Fibroblast of upper back skin (primary cell): ENCODE measurements around the gene NBEA.

Experiments
- DNase-seq: peaks from one replicate; pipeline ENCODE4 v3.0.0-alpha.2; 2013

Gene NBEA

DNA sequence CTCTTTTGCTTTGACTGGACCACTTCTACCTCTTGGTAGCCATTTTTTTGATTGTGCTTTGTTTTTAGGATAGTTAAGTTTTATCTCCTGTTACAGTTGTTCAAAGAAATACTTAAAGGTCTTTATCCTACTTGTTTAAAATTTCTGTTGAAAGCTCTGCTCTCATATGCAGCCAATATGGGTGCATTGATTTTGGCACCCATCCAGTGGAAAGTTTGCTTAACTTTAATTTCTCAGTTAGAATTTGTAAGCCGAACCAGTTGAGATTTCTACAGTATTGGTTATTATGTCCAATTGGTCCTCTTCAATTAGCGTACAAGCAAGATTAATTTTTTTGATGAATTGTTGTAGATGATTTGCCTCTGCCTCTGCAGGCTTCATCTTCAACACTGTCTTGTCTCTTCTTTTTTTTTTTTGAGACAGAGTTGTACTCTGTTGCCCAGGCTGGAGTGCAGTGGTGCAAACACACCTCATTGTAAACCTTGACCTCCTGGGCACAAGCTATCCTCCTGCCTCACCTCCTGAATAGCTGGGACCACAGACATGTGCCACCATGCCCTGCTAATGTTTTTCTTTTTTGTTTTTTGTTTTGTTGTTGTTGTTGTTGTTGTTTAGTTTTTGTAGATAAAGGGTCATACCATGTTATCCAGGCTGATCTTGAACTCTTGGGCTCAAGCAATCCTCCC, 469.1 kb downstream of the NBEA start:
- no peak for DNase-seq

DNA sequence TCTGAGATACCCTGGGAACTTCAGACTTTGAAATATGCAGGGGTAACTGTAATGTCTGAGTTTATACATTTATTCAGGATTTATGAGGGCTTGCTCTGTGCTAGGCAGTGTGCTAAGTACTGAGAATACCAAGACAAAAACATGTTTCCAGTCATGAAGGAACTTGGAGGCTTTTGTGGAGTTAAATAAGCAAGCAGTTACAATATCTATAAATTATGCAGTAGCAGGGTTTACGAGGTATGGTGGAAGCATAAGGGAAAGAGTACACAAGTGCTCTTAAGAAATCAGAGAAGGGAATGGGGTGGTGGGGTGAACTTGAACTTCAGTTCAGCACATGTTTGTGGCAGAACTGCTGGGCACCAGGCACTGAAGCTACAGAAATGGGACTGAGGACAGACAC, 506.4 kb downstream of the NBEA start:
- no peak for DNase-seq

DNA sequence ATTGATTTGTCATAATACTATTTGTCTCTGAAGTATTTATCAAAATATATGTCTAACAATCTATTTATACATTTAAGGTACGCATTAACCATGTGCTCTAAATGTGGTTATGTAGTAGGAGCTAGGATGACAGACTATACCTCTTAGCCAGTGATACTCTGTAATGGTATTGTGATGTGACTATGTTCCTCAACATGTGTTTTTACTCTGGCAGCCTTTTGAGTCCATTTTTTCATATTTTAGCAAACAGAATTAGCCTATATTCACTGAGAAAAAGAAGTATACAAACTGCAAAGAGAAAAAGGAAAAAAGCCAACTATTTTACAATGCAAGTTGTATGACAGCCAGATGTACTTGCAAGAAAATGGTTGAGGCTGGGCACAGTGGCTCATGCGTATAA, 507.8 kb downstream of the NBEA start:
- DNase-seq, result no peak

DNA sequence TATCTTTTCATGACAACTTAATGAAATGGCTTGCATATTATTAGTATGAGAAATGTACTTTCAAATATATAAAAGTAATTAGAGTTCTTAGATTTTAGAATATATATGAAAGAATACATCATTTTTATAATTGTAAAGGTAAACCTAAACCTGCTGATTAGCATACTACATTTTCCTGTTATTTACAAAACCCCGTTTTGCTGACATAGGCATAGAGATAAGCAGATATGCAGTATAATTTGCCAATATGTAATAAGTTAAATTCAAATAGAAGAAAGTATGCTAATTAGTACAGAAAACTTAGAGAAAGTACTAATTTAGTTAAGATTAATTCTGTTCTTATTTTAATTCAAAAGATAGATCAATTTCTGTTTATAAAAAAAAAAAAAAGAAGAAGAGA, 513.0 kb downstream of the NBEA start:
- no peak for DNase-seq

DNA sequence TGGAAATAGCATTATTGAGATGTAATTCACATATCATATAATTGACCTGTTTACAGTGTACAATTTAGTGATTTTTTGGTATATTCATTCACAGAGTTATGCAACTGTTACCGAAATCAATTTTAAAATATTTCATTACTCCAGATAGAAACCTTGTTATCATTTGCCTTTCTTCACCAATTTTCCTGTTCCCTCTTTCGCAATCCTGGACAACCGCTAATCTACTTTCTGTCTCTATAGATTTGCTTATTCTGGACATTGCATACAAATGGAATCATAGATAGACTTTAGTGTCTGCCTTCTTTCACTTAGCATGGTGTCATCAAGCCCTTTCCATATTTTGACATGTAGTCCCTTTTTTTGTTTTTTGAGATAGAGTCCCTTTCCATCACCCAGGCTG, 515.2 kb downstream of the NBEA start:
- no peak for DNase-seq

DNA sequence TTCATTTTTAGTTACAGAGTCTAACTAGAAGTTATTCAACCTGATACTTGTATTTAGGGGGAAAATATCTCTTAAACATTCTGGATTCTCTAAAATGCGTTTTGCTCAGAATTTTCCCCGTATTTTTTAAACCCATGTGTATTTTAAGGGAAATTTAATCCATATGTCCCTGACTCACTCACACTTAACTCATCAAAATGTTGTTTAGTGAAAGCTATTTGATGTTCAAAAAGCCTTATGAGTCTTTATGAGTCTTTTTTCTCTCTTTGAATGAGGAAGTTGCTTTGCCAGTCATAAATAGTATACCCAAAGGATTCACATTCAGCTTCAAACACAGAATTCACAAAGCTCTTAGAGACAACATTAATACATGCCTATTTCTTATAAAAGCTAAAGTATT, 518.0 kb downstream of the NBEA start:
- peak; percentile 38 for DNase-seq

DNA sequence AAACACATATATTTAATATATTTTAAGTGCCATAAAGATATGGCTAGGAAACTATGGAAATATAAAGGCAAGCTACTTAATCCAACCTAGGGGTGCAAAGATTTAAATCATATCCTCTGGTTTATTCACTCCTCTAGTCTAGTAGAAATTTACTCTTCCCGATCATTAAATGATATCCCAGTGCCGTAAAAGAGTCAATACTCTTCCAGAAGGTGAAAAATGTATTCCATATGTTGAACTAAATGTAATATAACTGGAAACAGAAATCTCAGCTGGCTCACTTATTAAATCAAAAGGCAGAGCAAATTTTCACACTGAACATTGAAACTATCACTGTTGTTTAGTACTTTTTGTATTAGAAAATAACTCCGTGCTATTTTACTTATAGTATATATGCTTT, 523.3 kb downstream of the NBEA start:
- DNase-seq, result no peak

DNA sequence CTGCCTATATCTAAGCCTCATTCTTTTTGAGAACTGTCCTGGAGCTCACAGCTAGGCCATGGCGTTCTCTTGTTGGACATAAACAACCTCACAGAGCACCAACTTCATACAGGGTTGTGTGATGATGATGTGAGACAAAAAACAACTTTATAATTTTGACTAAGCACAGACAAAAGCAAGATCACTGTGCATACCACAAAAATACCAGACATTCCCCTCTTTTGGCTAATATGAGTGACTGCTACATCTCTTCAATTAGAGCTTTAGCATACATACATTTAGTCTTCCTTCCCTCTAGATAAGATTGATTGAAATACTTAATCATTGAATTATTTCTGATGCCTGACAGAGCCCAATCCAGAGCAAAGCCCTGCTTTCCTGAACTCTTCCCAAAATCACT, 526.1 kb downstream of the NBEA start:
- DNase-seq, result peak; percentile 67

DNA sequence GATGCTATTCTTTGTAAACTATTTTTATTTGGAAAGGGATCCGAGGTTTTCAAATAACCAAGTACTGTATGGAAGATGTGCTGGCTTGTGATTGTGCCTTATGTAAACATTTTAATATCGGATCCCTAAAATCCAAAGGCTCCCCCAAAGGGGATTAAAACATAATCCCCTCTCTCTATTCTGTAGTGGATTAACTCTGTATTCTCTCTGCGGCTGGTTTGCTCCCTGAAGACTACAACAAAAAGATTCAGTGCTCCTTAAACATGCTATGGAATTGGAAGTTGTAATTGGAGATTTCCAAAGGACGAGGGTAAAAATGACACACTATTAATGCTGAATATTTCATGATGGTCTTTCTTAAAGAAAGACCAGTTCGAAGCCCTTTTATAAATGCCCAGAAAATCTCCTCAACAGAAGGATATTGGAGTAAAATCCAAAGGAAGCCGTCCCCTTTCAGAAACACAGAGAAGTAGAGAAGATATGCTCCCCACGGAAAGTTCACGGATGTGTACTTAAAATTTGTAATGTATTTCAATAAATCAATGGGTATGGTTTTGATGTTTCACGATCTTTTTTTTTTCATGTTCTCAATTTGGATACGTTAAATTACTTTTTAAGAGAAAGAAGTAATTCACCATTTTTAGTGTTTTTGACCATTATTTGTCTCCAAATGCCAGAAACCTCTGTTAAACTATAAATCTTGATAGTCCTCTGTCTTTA, 527.9 kb downstream of the NBEA start:
- no peak for DNase-seq

DNA sequence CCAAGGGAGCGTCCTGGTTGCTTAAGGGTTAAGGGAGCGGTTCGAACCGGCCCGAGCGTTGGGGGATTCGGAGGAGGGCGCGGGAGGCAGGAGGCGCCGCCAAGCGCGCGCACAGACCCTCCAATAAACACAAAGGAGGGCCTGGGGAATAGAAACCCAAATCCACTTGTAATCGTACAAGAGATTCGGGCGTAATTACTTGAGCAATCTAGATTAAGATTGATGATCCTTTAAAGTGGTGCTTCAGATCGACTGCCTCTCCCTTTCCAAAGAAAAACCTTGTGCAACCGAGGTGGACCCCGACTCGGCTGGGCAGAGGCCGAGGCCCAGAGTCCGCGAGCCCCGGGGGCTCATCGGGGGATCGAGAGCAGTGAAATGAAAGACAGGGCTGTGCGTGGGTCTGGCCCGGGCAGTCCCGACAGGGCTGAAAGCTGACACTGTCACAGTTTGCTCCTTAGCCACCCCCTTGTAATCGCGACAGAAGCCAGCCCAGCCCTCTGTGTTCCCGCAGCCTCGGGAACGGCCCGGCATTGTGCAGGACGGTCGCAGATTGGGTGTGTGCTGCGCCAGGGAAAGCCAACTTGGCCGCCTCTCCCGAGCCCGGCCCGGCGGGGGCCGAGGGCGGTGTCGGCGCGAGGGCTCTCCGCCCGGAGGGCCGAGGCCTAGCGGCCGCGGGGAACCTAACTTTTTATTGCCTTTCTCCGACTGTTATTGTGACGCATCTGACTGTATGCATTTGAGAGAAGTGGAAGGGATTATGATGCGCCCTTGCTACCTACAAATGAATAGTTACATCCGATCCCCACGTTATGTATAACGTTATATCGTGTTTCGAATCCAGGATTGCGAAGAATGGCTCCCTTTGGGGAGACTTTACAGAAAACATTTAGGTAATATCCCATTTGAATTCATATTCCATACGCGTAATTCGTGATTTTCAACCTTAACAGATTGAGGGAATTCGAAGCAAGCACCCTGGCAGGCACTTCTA, 528.9 kb downstream of the NBEA start:
- DNase-seq, result peak; percentile 37

DNA sequence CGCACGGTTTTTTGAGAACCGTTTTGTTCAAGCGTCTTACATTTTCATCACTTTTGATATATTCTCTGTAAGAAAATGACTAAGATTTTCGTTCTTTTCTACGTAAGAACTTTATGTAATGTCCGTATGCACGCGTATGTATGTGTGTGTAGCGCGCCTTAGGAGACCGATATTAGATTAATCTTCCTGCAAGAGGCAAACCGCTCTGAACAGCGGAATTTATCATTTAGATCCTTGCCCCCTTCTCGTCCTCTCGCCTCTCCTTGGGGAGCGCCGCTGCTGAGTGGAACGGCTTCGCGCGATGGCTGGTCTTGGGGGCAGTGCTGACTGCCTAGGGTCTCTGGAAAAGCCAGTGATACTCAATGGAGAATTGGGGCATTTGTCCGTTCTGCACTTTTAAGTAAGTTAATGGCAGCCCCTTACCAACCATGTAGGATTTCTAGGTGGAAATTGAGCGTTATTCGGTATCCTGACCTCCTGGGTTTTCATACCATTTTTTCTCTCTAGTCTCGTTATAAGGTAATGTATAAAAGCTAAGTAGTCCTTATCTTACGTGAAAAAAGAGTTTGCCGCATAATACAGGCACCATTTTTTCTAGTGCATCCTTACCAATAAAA, 529.7 kb downstream of the NBEA start:
- DNase-seq, result no peak

DNA sequence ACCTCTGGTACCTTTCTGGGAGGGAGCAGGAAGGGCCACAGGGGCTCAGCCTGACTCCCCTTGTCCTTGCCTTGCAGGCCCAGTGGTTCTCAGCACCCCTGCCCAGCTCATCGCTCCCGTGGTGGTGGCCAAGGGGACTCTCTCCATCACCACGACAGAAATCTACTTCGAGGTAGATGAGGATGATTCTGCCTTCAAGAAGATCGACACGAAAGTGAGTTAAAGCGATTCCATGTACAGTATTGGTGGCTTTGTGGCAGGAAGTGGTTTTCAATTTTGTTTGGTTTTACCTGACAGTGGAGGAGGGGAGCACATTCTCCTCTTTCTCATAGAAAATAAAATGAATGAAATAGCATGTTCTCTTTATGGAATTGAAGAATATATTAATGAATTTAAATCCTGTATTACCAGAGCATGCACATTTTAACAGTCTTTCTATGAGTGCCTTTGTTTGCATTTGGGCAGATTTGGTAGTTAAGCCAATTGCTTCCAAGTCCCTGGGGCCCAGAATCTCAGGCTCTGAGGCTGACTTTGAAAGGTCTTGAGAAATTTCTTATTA, 530.3 kb downstream of the NBEA start:
- no peak for DNase-seq

DNA sequence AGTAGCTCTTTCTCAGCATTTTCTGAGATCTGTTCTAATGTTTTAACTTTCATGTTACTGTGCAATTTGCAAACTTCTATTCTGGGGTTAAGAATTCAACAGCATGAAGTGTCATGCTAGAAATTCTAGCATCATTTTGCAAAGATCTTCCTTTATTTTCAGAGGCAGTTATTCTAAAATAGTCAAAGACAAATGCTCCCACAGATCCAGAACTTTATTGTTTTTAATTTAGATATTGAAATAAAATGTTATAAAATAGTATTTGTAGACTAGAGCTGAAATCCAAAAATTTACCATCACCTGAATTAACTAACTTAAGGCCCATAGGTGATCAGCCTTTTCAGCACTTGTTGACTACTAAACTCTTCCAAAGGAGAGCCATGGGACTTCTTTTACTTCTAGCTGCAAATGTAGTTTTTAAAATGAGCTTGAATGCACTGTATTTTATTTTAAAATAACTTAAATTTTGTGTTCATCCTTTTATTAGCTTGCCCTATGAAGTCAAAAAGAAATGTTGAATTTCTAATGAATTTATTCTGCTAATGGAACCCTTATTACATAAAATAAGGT, 531.2 kb downstream of the NBEA start:
- no peak for DNase-seq

DNA sequence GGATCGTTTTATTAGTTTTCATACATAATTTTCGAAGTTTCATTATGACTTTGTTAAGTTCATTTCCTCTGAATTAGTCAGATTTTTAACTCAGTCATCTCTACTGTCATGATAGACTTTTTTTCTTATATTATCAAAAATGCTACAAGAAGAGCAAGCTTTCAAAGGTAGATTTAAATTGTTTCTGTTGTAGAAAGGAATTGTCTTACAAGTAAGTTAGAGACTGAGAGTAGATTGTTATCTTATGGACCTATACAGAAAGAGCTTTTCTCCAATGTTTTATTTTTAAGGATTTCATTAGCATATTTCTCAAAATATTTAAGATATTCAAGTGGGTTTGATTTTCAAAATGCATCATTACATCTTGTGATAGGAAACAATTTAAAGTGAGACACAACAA, 531.7 kb downstream of the NBEA start:
- DNase-seq, result no peak

DNA sequence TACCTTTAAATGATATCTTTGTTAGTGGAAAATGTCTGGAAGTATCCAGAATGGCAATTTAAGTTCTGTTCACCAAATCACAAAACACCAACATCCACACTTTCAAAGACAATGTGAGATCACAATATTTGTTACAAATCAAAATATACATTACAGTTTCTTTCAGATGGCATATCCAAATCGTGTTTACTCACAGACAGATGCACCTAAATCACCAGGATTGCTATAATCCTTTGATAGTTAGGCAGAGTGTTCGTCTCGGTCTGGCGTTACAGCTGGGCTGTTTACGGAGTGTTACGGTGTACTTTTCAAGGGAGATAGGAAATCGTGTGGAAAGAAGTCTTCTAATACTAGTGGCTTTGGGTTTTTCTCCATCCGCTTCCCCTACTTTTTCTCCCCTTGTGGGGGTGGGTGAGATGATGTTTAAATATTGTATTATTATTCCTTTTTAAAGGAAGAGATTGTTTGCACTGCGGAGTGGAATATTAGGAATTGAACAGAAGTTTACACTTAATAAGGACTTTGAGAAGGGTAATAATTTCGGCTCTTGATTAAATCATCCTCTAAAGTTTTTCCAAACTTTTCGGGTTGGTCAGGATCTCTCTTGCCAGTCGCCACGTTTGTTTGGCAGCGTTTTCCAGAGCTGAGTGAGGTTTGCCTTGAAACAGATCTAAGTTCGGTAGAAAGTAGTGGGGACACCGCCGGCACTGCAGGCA, 532.6 kb downstream of the NBEA start:
- DNase-seq, result peak; percentile 18

DNA sequence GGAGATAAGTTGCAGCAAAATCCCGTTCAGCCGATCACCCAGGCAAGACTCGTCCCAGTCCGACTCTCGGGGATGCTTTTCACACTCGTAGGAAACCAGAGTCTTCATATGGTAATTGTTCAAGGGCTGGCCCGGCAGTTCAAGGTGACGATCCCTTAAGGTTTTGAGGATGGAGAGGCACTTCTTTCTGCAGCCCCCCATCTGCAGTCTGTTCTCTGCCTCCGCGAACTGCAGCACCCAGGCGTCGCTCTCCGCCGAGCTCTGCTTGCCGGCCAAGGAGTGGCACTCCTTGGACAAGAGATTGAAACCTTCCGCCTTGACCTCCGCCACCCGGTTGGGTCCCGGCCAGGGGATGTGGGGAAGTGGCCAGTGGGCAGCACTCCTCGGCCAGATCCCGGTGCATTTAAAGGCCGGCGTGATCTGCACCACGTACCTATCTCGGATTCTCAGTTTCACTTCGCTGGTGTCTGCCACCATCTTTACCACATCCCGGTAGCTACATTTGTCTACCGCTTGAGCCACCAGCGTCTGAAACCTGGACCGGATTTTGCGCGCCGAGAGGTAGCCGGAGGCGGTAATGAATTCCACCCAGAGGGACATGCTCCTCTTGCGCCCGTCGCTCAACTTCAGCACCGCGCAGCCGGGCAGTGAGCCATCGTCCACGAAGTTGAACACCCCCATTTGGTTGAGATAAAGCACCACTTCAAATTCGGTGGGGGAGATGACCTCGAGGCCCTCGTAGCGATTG, 533.3 kb downstream of the NBEA start:
- peak; percentile 49 for DNase-seq

DNA sequence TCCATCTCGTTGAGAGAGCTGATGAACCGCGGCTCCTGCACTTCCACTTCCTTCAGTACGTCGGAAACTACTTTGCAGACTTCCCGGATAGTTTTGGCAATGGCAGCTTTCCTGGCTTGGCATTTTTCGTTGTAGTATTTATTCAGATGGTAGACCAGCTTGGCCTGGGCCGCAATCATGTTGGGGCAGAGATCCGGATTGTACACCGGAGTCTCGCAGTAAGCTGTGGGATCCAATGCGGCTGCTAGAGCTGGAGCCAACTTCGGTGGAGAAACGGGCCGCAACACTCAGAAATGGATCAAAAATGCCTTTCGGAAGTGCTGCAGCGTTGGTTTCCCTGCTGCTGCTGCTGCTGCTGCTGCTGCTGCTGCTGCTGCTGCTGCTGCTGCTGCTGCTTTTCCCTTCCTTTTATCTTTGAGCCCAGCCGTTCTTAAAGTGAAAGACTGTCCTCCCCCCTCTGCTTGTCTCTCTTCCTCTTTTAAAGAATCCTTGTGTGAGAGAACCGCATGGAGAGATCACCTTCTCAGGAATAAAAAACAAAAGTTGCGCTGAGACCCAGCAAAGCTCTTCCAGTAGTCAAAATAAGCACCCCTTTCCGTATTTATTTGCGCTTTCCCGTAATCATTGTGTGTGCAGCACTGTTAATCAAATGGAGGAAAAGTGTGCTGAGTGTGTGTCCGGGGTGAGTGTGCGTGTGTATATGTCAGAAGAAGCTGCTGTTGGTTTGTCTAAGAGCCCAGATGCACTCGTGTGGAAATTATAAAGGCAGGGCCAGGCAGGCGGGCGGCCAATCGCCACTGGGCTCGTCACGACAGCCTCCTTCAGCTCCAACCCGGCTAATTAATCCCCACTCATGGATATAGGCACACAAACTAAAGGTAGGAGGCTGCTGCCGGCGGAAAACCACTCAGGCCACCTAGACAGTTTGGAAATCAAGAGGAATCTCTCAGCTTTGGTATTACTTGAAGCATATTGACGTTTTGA, 534.2 kb downstream of the NBEA start, which contains the start of gene MAB21L1:
MAB21L1 (minus strand) TSS at position 730 of the 984 bp plus-strand sequence; CDS start at position 179, 551 bp downstream.
- peak; percentile 52 for DNase-seq

DNA sequence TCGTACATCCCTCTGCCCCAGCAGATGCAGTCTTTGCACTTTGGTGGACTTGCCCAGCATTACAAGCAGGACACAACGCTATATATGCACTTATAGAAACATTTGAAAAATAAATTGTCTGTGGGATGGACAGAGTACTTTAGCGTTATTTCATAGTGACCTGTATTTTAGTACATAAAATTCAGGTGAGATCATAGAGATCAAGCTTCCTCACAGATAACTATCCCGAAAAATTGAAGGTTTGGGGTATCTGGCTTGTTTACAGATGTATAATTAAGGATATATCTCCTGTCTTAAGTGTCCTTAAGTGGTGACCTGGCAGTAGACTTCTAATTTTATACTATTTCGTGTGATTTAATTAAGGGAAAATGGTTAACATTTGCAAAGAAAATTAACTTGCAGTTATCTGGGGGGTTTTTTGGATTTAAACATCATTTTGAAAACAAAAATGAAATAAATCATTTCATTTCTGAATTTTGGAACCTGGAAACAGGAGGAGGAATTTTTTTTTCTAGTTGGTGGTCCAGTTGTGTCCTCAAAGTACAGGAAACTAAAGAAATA, 535.4 kb downstream of the NBEA start:
- DNase-seq, result no peak
